GM18519 (cell line): ENCODE data around the gene MVK.

Experiments
- ATAC-seq: cut with Tn5 transposase; IDR thresholded peaks from one replicate; pipeline ENCODE4 v1.9.1; 2021; ENCODE audit warnings: mild to moderate bottlenecking, moderate library complexity; ENCODE audit not compliant: unreplicated experiment, low FRiP score

Gene MVK

DNA sequence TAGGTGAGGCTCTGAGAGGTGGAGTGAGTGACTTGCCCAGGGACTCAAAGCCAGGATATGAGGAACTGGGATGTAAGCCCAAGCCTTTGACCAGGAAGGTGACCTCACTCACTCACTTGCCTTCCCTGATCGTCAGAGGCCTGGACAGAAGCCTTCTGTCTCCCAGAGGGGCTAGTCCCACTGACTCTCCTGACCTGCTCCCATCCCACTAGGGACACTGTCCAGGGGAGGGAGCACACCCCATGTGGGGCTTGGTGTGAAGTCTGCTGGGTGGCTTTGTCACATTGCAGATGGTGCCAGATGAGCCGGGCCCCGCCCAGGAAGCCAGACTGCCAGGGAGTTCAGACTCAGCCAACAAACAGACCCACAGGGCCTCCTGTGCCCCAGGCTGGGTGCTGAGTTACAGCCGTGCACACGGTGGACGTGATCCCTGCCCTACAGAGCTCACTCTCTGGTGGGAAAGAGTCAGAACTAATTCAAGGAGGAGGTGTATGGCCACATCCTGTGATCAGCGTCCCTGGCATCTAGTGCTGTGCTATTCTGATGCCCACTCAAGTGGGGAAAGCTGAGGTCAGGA is 28.6 kb upstream of the MVK start:
- ATAC-seq, result no peak

DNA sequence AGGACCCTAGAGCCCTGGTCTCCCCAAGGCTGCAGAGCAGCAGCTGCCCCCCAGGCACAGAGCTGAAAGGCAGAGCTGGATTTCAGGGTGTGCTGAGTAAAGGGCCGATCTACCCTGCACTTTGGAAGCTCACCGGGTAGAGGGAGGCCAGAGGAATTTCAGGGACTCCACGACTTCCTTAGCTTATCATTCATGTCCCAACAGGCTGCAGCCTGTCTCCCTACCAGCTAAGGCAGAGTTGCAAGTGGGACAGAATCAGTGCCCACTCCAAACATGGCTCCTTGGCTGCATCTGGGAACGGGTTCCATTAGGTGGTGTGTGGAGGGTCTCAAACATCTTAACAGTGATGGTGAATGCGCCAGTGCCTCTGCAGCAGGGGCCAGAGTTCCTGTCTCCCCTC is 27.8 kb upstream of the MVK start:
- ATAC-seq, result no peak

DNA sequence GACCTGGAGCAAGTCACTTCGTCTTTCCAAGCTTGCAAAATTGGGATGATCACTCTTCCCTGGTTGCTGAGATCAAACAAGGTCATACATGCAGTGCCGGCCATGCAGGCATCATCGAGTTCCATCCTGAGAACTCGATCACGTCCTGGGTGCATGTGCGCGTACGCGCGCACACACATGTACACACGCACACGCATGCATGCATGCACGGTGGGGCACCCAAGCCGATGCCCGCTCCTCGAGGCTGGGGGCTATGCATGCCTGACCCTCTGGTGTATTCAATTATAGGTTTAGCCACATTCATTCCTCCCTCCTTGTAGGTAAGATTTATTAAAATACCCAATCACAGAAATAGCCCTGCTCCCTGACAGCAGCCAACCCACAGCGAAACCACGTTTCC is 26.3 kb upstream of the MVK start:
- ATAC-seq, result no peak

DNA sequence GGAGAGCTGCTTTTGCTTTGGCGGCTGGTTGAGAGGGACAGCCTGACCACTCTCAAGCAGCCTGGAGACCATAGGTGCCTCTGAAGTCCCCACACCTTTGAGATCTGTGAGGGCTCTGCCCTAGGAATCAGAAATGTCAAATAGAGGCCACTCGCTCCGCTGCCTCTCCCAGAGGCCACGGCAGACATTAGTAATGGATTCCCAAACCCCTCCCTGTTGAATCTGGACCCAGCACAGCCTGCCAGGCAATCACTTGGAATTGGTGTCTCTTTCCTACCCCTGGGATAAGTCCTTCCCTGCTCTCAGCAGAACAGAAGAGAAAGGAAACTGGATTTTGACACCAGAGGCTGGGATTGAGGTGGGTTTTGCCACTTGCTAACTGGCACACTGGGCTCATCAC is 25.3 kb upstream of the MVK start:
- ATAC-seq, result no peak

DNA sequence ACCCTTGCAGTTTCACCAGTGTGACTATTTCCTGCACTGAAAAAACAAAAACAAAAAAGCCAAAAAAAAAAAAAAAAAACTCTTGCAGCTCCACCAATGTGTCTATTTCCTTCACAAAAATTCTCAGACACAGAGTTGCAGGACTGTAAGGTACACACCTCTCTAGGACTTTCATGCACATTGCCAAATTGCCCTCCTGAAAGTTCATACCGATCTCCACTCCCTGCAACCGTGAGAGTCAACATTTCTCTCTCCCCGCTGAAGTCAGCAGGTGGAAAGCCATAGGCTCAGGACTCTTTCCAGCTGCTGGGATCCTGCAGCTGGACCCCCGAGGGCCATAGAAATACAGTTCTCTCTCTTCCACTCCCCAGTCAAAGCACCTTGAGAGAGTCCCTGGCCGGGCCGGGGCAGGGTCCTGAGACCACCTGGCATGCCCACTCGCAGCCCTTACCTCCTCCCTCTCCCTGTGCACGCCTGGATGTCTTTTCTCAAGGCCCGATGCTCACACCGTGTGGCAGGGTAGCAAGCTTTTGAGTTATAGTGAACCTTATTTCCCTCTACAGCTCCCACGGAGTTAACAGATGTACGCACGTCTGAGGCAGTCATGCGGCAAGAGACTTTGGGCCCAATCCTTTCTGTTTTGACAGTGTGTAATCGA is 23.9 kb upstream of the MVK start:
- ATAC-seq, result no peak

DNA sequence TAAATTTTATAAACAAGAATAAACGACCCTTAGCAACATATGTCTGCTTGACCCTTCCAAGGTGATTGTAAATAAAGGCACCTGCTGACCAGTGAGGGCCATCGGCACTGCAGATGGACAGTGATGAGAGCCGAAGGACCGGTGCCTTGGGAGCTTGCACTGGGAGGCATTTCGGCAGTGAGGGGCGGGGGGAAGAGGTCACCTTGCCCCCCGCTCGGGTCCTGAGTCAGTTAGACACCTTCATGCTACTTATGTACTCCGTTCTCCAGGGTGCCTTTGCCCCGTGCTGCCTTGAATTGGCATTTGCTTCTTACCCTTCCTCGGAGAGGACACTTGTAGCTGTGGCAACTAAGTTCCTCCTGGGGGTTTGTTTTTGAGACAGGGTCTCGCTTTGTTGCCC is 23.3 kb upstream of the MVK start:
- no peak for ATAC-seq

DNA sequence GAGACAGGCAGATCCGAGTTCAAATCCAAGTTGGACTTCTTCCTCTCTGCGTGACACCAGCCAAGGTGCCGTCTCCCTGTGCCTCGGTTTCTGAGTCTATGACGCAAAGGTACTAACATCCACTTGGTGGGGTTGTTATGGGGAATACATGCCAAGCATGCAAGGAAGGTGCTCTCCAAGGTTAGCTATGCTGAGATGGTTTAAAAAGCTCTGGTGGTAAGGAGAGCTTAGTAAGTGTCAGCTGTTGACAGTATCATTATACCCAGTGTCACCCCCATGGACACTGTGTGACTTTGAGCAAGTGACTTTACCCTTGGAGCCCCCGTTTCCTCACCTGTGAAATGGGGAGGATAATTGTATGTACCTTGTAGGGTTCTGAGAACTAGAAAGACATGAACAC is 22.5 kb upstream of the MVK start:
- ATAC-seq, result no peak

DNA sequence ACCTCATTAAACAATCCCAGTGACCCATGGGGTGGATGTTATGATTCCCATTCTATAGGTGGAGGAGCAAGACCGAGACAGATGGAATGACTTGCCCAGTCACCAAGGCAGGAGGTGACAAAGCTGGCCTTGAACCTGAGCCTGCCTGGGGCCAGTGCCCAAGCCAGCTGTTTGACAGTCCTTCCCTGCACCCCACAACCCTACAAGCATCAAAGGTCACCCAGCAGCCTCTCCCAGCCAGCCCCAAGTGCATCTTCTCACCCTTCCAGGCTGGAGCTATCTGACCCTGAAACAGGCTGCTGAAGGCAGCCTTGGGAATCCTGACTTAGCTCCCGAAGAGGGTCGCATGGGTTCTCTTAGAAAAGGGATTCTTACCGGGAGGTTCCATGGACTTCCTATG is 20.6 kb upstream of the MVK start:
- ATAC-seq, result no peak

DNA sequence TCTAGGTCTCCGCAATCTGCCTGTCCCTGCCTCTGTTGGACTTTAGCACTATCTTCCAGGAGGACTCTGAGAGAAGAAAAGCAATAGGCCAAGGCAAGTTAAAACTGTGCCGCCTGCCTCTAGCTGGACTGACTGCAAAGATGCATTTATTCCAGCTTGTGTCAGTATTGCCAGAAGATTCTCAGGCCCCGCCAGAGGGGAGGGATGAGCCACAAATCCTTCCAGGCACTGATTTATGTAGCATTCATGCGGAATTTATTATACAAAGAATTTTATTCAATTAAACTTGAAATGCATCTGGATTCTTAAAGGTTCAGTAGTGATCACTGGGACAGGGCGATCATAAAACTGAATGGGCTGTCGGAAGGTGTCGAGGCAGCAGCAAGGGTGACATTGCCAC is 20.1 kb upstream of the MVK start:
- no peak for ATAC-seq

DNA sequence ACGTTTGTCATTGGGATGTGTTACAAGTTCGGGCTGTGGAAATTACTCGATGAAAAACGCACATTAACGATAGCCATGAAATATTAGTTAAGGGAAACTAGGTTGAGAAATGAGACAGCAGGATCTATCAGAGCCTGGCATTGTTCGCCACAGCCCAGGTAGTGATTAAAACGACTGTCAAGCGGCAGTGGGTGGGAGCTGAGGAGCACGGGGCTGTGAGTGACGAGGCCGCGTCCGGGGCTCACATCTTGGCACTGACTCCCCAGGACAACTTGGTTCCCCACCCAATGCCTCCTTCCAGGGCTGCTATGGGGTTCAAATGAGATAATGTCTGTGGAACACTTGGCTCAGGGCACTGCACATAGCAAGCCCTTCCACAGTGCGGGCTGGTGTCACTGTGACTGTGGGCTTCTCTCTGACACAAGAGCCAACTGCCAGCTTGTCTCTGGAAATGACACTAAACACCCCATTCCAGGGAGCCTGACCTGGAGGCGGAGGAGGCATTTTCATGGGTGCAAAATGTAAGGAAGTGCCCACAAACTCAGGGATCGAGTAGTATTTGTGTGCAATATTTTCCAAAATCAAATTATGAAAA is 19.6 kb upstream of the MVK start:
- no peak for ATAC-seq

DNA sequence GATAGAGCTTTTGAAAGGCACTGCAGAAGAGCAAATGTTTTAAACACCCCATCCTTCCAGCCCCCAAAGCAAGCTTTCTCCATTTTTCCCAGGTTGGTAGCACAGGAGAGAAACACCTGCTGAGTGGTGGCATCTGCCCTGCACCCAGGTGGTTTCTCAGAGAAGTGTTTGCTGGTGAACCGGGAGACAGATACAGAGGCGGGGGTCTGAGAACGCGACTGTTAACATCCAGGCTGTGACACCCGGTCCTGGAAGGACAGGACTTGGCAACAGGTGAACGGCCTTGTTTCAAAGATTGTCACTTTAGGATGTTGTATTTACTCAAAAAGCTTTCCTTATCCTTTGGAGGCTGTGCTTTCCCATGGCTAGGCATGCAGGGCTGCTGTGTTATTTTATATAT is 18.8 kb upstream of the MVK start:
- ATAC-seq, result no peak

DNA sequence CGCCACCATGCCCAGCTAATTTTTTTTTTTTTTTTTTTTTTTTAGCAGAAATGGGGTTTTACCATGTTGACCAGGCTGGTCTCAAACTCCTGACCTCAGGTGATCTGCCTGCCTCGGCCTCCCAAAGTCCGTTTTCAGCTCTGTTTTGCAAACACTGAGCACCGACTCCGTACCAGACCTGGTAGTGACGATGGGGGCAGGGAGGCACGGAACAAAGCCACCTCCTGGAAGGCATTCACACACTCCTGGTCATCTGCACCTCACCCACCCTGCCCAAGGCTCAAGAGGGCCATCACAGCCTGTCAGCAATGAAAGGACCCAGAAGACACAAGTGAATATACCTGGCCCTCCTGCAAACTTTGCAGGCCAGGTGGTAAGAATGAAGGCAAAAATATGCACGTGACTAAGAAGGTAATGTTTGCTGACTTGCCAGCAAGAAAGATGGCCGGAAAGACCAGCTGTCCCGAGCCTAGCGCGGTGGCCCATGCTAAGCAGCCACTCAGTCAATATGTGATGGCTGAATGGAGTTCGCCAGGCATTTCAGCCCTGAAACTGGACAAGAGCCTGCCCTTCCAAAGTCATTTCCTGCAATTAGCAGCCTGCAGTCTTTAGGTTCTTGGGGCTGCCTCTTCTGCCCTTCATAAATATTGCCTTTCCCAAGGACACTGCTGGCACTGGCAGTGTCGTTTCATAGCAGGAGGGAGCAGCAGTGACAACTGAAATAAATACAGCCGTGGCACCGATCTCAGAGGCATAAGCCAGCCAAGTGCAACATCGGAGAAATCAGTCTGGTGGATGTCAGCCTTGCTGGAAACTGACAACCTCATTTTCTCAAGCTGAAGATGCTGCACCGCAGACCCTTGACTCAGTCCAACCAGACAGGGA is 17.9 kb upstream of the MVK start:
- ATAC-seq, result no peak

DNA sequence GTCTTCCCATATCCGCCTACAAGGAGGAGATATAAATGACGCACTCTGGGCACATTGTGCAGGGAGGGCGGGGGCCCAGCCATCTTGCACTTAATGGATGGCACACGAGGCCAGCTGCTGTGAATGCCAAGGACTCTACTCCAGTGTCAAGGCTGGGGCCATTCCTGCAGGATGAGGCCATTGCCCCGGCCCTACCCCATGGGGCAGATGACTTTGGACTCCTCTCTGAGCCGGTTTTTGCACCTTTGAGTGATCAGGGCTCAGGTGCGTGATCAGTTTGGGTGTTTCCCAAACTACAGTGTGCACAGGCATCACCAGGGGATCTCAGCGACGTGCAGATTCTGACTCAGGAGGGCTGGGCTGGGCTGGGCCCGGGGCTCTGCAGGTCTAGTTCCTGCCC is 16.4 kb upstream of the MVK start:
- no peak for ATAC-seq

DNA sequence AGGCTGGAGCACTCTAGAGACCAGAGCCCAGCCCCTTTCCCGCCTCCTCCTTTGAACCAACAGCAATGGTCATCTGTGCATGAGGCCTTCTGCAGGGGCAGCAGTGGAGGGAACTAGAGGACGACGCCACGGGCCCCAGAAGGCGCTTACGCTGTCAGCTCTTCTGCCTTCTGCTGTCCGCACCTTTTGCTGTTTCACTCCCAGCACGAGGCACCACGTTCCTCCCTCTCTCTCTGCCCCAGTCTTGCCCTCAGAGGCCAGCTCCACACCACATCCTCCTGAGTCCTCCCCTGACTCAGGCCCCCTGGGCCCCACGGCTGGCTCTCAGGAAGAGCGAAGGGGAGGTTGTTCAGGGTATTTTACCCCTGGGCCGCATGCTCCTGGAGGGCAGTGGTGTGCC is 15.8 kb upstream of the MVK start:
- ATAC-seq, result no peak

DNA sequence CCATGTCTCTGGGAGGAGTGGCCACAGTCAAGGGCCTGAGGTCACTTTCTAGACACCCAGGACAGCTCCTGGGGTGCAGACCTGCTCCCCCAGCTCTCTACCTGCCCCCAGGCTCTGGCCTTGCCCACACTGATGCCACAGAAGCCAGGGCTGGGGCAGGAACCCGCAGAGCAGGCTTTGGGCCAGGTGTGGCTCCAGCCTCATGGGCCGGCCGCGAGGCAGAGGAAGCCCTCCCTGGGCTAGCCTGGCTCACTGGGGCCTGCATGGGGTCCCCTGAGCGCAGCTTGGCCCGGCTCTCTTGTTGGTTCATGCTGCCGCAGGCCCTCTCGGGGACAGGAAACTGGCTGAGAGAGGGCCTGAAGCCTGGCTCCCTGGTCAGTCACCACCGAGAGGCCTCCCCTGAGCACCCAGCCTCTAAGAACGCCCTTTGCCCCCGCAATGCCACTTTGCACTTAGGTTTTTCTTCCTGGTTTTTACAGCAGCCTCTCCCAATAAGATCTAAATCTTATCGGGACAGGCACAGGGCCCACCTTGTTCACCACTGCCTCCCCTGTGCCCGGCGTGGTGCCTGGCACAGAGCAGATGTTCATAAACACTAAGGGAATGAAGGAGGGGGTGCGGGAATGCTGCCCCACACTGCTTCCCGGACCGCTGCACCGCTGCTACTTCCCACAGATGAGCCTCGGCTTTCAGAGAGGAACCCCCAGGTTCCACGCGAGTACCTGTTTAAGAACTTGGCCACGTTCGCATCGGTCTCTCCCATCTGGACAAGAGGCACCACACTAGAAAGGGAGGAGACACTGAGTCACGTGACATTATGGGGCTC is 15.0 kb upstream of the MVK start:
- ATAC-seq, result no peak

DNA sequence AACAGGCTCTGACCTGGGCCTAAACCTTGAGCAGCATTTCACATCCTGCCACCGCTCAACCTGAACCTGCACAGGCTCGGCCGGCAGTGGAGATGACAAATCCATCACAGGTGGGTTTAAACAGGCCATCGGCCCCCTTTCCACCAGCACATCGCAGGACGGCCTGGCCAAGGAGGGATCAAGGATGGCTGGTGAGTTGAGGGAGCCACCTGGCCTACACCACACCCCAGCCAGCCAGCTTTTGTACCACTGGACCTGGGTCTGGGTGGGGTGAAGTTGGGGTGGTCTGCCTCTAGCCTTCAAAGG is 14.4 kb upstream of the MVK start:
- no peak for ATAC-seq

DNA sequence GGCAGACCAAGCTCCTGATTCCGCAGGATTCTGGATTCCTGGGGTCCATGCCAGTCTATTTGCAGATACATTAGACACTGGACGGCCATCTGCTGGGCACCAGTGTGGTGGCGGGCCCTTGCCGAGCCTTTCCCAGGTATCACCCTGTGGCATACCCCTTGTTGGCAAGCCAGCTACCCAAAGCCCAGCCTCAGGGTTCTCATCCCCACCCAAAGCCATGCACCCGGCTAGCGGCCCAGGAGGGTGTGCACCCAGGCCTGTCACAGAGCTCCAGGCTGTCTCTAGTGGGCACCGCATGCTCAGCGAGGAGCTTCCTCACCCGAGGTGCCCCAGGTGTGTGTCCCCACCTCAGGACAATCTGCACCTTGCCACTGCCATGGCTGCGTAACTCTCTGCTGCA is 14.0 kb upstream of the MVK start:
- no peak for ATAC-seq

DNA sequence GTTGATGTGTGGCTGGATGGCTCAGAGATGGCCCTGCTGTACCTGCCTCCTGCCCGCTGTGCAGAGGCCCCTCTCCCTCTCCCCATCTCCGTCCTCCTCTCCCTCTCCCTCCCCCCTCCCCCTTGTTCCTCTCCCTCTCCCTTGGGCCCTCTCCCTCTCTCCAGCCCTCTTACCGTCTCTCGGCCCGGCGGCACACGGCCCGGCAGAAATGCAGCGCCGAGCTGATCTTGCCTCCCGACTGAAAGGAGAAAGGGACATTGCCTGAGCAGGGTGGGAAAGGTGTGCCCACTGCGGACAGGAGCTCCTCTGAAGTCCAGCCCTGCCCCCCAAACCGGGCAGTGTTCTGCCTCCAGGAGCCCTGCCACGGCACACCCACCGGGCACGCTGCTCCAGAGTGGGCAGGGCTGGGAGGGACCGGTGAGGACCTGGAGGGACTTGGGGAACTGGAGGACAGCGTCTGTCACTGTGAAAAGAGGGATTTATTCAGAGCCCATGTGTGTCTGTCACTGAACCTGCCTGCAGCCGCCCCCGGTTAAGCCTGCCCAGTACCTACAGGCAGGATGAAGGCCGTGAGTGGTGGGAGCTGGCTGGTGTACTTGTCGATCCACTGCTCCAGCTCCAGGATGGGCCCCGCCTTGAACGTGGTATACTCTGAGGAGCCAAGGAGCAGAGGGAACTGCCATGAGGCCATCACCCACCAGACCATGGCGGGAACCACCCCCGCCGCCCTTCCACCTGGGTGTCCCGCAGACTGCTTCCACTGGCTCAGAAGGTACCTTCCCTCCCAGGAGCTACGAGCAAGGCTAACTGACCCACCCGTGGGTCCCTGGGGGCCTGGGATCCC is 12.5 kb upstream of the MVK start:
- no peak for ATAC-seq

DNA sequence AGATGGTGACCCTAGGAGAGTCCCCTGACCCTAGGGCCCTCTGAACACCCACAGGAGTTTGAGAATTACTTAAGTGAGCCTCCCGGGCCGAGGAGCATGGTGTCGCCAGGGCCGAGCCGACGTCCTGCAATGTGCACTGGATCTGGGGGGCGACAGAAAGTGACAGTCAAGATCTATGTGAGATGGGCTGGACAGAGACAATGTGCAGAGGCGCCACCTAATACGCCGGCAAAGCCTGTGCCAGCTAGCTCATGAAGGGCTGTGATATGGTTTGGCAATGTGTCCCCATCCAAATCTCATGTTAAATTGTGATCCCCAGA is 11.9 kb upstream of the MVK start:
- no peak for ATAC-seq

DNA sequence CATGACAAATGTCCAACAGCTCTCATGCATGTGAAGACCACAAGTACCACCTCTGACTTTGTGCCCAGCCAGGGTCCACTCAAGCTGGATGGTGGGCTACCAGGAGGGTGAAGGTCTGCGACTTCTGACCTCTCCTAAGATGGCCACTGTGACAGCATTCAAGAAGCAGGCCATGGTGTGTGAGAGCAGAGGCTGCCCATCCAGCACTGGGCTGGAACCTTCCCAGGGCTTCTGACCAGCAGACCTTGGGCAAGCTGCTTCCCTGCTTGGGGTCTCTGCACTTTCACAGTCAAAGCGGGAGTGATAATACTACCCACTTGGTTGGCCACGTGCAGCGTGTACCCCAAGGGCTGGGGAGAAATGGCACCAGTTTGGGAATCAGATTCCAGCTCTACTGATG is 10.7 kb upstream of the MVK start:
- ATAC-seq, result no peak
